Gastroesophageal sphincter (tissue), 3 donors: ENCODE data around the gene STARD3NL.

Source experiments
- EP300 ChIP-seq: sonication (generic); formaldehyde crosslinking; IDR thresholded peaks from one replicate; pipeline ENCODE4 v1.6.1; 2017; ENCODE audit warnings: antibody characterized with exemption, mild to moderate bottlenecking
- POLR2A ChIP-seq, 2 donors: fragments of 450-650 bp; IDR thresholded peaks; one replicate each; pipeline ENCODE4 v1.6.1; 2017; ENCODE audit warnings: antibody characterized with exemption in 2 of 2, mild to moderate bottlenecking in 2 of 2, moderate library complexity in 1 of 2
- POLR2AphosphoS5 ChIP-seq: sonication (generic); formaldehyde crosslinking; IDR thresholded peaks from one replicate; pipeline ENCODE4 v1.6.1; 2017; ENCODE audit warnings: antibody characterized with exemption
- TF ChIP-seq, protein P1 (sequence below), 4 experiments: fragments of 200-600 bp in 2 of 4; fragments of 450-650 bp in 2 of 4; sonication (generic) in 1 of 4; IDR thresholded peaks; one replicate each; pipeline ENCODE4 v1.5.1; 2017 to 2019; ENCODE audit warnings: antibody characterized with exemption in 4 of 4, mild to moderate bottlenecking in 2 of 4, moderate library complexity in 2 of 4

DNA sequence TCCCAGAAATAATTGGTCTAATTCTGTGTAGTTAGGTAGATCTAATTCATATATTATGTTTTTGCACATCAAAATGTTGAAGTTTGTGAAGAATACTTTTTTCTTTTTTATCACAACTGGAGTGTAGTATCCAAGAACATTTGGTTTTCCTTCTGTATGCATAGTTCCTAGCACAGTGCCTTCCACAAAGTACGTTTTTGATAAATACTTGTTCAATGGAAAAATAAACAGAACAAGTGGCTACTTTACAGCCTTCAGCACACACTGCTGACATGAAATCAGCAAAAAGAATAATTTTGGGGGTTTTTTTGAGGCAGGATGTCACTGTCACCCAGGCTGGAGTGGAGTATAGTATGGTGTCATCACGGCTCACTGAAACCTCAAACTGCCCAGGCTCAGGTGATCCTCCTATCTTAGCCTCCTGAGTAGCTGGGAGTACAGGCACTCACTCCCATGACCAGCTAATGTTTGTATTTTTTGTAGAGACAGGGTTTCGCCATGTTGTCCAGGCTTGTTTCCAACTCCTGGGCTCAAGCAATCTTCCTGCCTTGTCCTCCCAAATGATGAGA, 67.4 kb downstream of the STARD3NL start:
- TF ChIP-seq EP300, result no peak
- TF ChIP-seq POLR2A (IDR thresholded peaks at IDR 0.05), result no peak
- TF ChIP-seq, protein P1, sequence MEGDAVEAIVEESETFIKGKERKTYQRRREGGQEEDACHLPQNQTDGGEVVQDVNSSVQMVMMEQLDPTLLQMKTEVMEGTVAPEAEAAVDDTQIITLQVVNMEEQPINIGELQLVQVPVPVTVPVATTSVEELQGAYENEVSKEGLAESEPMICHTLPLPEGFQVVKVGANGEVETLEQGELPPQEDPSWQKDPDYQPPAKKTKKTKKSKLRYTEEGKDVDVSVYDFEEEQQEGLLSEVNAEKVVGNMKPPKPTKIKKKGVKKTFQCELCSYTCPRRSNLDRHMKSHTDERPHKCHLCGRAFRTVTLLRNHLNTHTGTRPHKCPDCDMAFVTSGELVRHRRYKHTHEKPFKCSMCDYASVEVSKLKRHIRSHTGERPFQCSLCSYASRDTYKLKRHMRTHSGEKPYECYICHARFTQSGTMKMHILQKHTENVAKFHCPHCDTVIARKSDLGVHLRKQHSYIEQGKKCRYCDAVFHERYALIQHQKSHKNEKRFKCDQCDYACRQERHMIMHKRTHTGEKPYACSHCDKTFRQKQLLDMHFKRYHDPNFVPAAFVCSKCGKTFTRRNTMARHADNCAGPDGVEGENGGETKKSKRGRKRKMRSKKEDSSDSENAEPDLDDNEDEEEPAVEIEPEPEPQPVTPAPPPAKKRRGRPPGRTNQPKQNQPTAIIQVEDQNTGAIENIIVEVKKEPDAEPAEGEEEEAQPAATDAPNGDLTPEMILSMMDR (IDR thresholded peaks at IDR 0.05), result no peak
- no peak for TF ChIP-seq POLR2AphosphoS5
